HG02642 (cell line): ENCODE results near the gene PSG2.
"Not testable (repeated sequence)": the region's sequence is repeated elsewhere in the genome, so short reads cannot be mapped to it uniquely, and the experiment has no call there.

Experiments used
- ATAC-seq: cut with Tn5 transposase; IDR thresholded peaks from one replicate; pipeline ENCODE4 v1.9.1; 2021; ENCODE audit warnings: mild to moderate bottlenecking; ENCODE audit not compliant: unreplicated experiment, poor library complexity

Gene PSG2

DNA sequence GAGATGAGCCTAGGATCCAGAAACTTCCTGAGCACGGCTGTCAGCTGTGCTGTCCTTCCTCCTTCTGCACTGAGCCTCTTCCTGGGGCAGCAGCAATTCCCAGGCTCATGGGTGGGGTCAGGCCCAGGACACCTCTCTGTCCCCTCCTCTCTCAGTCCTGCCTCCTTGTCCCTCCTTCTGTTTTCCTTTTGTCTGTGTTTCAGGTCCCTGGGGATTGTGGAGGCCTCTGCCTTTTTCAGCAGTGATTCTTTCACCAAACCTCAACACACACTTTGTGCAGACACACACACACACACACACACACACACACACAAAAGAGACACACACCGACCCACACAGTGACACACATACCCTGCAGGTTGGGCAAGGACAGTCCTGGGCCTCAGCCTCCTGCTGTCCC, at the start of gene PSG2:
Gene PSG2, minus strand, starts transcription at position 101 of the 400 bp plus-strand sequence. CDS start 132 bp downstream, outside the sequence.
- ATAC-seq, result not testable (repeated sequence)

GRCh38 chr19:43131281-43131842, 48.9 kb upstream of the PSG2 start:
- ATAC-seq, result not testable (repeated sequence)

GRCh38 chr19:43129197-43129596, 46.7 kb upstream of the PSG2 start:
- not testable (repeated sequence) for ATAC-seq

DNA sequence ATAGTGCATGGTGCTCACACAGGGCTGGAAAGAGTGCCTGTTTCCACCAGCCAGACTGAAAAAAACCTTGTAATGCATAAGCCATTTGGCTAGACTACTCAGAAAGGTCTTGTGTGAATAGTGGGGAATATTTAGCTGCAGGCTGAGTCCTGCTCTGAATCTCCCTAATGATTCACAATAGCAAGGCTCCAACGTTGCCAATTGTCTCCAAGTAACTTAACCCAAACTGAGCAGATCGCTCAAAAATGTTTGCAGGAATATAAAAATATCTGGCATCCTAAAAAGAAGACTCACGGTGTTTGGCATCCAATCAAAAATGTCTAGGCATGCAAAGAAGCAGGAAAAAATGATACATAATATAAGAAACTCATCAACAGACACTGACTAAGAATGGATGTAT, 44.8 kb upstream of the PSG2 start:
- ATAC-seq, result not testable (repeated sequence)

DNA sequence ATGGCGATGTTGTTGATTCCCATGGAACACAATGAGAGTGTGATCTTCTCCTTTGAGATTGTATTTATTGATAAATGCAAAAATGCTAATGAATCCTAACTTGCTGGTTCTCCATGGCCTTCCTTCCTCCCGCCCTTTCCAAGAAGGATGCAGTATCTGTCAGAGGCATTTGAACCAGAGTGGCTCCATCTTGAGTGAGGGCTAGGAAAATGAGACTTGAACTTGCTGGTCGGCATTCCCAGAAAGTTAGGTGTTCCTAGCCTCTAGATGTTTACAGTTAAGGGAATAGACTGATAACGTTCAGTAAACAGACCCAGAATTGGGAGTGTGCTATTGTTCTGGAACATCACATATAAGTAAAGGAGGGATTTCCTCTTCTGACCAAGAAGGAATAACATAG, 44.2 kb upstream of the PSG2 start:
- no peak for ATAC-seq

DNA sequence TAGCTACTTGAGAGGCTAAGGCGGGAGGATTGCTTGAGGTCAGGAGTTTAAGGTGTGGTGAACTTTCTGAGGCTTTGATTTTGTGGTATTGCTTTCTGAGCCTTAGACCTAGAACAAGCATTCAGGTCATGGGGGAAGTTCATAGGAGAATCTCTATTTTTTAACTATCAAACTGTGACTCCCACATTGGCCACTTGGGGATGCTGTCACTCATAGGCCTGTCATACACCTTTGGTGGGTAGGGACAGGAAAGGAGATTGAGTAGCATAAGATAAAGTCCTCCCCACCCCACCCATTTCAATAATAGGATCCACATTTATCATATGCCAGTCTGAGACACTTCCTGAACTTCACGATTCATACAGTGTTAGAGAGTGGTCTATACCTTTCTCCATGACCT, 41.9 kb upstream of the PSG2 start:
- ATAC-seq, result no peak

DNA sequence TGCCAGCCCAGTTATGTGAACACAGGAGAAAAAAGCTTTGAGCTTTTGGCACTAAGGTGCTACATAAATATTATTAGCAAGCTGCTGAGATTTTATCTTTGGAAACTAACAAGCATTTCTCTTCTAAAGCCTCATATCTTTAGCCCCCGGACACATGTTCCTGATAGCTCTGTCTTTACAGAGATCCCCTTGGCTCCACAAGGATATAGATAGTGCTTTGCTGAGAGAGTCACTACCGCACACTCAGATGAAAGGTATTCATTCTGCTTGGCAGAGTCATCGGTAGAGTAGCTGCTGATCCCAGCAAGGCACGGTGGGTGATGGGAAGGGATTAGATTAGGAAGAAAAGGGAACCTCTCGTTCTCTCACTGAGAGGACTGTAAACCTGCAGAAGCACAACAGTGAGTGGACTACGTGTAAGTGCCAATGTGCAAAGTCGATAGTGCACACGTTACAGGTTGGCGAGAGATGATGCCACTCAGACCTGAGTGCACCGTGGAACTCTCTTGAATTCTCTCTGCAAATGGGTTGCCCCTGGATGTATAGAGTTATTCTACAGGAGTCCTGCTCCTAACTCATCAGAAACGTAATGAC, 38.0 kb upstream of the PSG2 start:
- not testable (repeated sequence) for ATAC-seq

GRCh38 chr19:43119526-43119925, 37.0 kb upstream of the PSG2 start:
- ATAC-seq, result not testable (repeated sequence)

DNA sequence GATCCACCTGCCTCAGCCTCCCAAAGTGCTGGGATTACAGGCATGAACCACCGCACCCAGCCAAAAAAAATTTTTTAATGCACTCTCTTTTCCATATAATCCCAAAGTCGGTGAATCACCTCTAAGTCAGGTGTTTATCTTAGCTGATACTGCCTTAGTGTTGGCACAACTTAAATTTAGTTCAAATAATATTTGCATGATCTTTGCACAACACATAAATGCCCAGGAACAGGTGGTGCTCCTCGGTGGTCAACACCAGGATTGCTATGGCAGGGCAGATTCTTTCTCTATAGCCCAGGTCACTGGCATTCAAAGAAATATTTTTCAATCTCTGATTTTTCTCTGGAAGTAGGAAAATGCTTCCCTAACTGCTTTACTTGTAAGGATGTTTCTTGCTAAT, 33.9 kb upstream of the PSG2 start:
- ATAC-seq, result not testable (repeated sequence)

DNA sequence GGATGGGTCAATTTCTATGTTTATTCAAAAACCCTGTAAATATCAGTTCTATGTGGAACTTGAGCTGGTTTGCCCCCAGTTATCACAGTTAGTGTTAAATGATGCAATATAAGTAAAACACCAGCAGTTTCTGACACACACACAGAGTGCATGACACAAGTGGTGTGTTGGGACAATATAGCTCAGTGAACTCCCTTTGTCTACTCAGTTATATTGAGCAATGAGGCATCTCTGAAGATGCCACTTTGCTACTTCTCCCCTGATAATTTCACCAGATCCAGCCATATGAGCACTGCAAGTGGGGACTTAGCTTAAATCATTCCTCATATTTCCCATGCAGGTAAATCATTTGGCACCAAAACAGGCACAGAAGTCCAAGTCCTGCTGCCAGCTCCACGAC, 33.0 kb upstream of the PSG2 start:
- not testable (repeated sequence) for ATAC-seq

DNA sequence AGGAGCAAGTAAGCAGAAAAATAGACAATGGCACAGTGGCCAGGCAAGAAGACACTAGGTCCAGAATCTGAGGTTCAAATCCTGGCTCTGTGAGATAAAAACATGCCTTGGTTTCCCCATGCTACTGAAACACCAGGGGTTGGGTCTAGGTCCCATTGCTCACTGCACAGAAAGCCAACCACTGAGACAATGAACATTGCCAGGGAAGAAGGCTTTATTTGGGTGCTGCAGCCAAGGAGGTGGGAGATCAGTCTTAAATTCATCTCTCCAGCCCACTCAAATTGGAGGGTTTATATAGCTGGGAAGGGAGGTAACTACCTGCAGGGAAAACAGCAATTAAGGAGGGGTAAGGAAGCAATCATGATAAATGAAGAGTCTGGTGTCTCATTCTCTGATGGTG, 32.6 kb upstream of the PSG2 start:
- not testable (repeated sequence) for ATAC-seq

- not testable (repeated sequence) for ATAC-seq
Measured at GRCh38 chr19:43114626-43115025, 32.1 kb upstream of the PSG2 start.

DNA sequence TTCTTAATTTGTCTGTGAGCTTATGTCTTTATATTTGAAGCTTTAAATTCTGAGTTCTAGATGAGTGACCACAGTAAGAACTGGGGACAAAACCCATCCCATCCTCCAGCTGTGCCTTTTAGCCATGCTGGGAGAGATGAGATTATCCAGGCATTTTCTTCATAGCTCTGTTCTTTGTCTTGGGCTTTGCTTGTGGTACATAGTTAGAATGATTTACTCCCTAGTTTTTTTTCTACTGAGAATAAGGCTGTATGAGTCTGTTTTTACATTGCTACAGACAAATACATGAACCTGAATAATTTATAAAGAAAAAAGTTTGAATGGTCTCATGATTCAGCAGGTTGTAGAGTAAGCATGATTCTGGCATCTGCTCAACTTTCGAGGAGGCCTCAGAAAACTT, 24.9 kb upstream of the PSG2 start:
- not testable (repeated sequence) for ATAC-seq

GRCh38 chr19:43105496-43105895, 23.0 kb upstream of the PSG2 start:
- ATAC-seq, result no peak

DNA sequence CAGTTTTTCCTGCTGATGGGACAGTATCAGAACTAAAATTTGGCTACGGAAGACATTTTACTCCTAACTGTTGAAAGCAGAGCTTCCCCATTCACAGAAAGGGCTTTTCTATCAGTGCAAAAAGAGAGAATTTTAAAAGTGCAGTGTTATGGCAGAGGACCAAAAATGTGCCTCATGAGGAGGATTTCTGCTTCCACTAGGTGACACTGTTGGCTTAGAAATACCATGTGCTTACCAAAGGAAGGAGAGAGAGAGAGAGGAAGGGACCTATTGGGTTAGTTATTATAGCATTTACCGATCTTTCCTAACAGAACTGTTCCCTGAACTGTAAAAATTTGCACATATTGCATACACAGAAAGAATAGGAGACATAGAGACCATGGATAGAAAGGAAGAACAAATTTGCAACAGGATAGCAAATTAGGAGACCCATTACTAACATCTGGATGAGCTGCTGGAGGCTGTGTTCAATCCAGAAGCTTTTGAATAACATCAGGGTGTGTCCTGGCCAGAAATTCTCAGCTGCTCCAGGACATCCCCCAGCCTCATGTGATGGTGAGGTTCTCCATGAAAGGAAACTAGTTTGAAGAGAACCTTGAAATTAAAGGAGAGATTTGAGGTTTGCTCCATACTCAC, 21.8 kb upstream of the PSG2 start:
- not testable (repeated sequence) for ATAC-seq

- no peak for ATAC-seq
Measured at GRCh38 chr19:43101950-43102349, 19.4 kb upstream of the PSG2 start.

GRCh38 chr19:43098416-43098815, 15.9 kb upstream of the PSG2 start:
- ATAC-seq, result not testable (repeated sequence)

DNA sequence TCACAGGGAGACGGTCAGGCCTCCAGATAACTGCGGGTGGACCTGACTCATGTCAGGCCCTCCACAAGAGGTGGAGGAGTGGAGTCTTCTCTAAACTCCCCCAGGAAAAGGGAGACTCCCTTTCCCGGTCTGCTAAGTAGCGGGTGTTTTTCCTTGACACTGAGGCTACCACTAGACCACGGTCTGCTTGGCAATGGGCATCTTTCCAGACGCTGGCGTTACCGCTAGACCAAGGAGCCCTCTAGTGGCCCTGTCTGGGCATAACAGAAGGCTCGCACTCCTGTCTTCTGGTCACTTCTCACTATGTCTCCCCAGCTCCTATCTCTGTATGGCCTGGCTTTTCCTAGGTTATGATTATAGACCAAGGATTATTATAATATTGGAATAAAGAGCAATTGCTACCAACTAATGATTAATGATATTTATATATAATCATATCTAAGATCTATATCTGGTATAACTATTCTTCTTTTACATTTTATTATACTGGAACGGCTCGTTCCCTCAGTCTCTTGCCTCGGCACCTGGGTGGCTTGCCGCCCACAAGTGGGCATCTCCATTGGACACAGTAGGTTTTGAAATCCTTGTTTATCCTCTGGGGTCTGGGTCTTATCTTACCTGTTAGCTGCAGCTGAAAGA, 5.3 kb upstream of the PSG2 start:
- not testable (repeated sequence) for ATAC-seq

DNA sequence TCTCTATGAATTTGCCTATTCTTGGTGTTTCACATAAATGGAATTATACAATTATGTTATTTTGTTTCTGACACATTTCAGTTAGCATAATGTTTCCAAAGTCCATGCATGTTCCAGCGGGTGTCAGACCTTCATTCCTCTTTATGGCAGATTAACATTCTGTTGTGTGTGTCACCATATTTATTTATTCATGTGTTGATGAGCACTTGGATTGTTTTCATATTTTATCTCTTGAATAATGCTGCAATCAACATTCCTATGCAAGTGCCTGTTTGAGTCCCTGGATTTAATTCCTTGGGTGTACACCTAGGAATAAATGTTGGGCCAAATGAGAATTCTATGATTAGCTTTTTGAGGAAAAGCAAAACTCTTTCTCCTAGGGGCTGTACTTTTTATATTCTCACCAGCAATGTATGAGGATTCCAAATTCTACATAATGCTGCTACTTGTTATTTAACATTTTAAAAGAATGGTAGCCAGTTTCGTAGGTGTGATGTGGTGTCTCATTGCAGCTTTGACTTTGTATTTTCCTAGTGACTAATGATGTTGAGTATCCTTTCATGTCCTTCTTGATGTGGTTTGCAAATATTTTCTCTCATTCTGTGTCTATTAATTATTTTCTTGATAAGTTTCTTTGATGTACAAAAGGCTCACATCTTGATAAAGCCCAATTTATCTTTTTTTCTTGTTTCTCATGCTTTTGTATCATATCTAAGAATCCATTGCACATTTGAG, 3.5 kb upstream of the PSG2 start:
- not testable (repeated sequence) for ATAC-seq

GRCh38 chr19:43084196-43084832, 1.8 kb upstream of the PSG2 start:
- not testable (repeated sequence) for ATAC-seq
